Sigmoid colon (tissue), 7 donors: ENCODE measurements around the gene HTATIP2. TPM values are rescaled to one million over a fixed set of nuclear protein-coding genes. Genes with fewer than 3 reads are reported as not detected.
A peak's percentile ranks its signal among the peaks of the same experiment; 100 is the strongest.
"Not testable (repeated sequence)": the region's sequence is repeated elsewhere in the genome, so short reads cannot be mapped to it uniquely, and the experiment has no call there.

Experiments used
- DNase-seq: peaks from one replicate; pipeline ENCODE4 v3.0.0-alpha.2; 2019
- H3K27ac ChIP-seq, 4 donors: fragments of 200-600 bp; sonication (generic); one replicate each; pipeline ENCODE4 v1.5.1; 2016 to 2019; ENCODE audit warnings: mild to moderate bottlenecking in 1 of 4
- H3K27me3 ChIP-seq, 3 donors: fragments of 200-600 bp; sonication (generic); one replicate each; pipeline ENCODE4 v1.5.1; 2019; ENCODE audit warnings: mild to moderate bottlenecking in 1 of 3
- H3K36me3 ChIP-seq, 4 donors: fragments of 200-600 bp; sonication (generic); one replicate each; pipeline ENCODE4 v1.5.1; 2016 to 2019
- H3K4me1 ChIP-seq, 4 donors: fragments of 200-600 bp; sonication (generic); one replicate each; pipeline ENCODE4 v1.5.1; 2017 to 2019
- H3K4me3 ChIP-seq, 4 donors: fragments of 200-600 bp; sonication (generic); one replicate each; pipeline ENCODE4 v1.5.1; 2017 to 2019; ENCODE audit warnings: mild to moderate bottlenecking in 2 of 4, moderate library complexity in 1 of 4
- H3K9me3 ChIP-seq, 4 donors: fragments of 200-600 bp in 3 of 4; sonication (generic) in 3 of 4; one replicate each; pipeline versions ENCODE4 v1.5.1 to v1.6.1; 2013 to 2019
- EP300 ChIP-seq, 4 donors: sonication (generic); formaldehyde crosslinking; IDR thresholded peaks; one replicate each; pipeline ENCODE4 v1.6.1; 2017; ENCODE audit warnings: antibody characterized with exemption in 4 of 4
- POLR2A ChIP-seq, 2 donors: fragments of 450-650 bp; IDR thresholded peaks; one replicate each; pipeline ENCODE4 v1.6.1; 2016; ENCODE audit warnings: antibody characterized with exemption in 2 of 2, mild to moderate bottlenecking in 2 of 2, moderate library complexity in 2 of 2
- POLR2AphosphoS5 ChIP-seq, 4 donors: sonication (generic); formaldehyde crosslinking; IDR thresholded peaks; one replicate each; pipeline ENCODE4 v1.6.1; 2017; ENCODE audit warnings: antibody characterized with exemption in 4 of 4
- WGBS, 2 donors: extraction: QIAGEN DNeasy Blood & Tissue Kit; methylation state at CpG; one replicate each; pipeline ENCODE4 v1.1.7; 2013; 5-methylcytosine and 5-hydroxymethylcytosine counted together
- intact Hi-C: fragments of 100-400 bp; cut with DNase I; formaldehyde crosslinking; loops from one replicate; pipeline ENCODE4 v1.15.1; 2023
- polyA plus RNA-seq, 3 donors: library from polyadenylated mRNA; stranded (reverse); fragments of 200-250 nt; gene quantifications; one replicate each; pipeline ENCODE4 v1.2.3, GENCODE V29; 2013
- total RNA-seq, 4 donors: library from RNA; depleted of rRNA; stranded (reverse); fragments of >200 nt; gene quantifications; one replicate each; pipeline ENCODE4 v1.1.0, GENCODE V29; 2016
- TF ChIP-seq, protein P1 (sequence below), 4 experiments: fragments of 450-650 bp in 3 of 4; fragments of 200-600 bp in 1 of 4; IDR thresholded peaks; one replicate each; pipeline ENCODE4 v1.5.1; 2016 to 2019; ENCODE audit warnings: antibody characterized with exemption in 4 of 4, mild to moderate bottlenecking in 3 of 4, moderate library complexity in 2 of 4
- donor health status: healthy with polysubstance abuse.
- donor health status: Bipolar disorder and iron deficiency.
- donor health status: healthy.

HTATIP2 gene
- total and polyA plus RNA-seq, 7 donors: 12.2 to 318 (median 58.1) TPM

GRCh38 chr11:20373568-20374209, 10.2 kb downstream of the HTATIP2 start:
- no peak for DNase-seq
- 82 to 84% methylated on average over 3 of the region's 3 CpGs for WGBS, 2 donors

DNA sequence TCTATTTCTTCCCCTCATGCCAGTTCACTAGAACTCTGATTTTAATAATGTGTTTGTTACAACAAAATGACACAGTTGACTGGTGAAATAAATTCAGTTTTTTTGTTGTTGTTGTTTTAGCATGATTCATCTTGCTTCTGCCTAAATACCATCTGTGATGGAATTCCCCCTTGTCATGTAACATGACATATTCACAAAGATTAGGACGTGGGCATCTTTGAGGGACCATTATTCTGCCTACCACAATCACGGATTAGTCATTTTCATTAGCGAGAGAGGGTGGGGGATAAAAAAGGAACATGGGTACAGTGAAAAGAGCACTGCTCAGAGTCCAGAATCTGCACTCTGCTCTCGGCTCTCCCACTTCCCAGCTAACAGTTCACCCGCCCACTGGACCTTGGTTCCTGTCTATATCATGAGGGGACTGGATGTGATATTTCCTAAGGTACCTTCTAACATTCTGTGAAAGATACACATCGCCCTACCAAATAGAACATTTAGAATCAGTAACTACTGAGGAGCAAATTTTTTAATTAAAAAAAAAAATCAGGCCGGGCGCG, 11.3 kb downstream of the HTATIP2 start:
- no peak for TF ChIP-seq EP300 (IDR thresholded peaks at IDR 0.05)
- no peak overlapping the region for H3K4me3 ChIP-seq
- H3K36me3 ChIP-seq: peaks cover 0 to 45% (median 9%) of the 10 kb centered on the region in 4 donors
- no peak for DNase-seq
- H3K27ac ChIP-seq: no peak overlapping the region
- intact Hi-C loops: no loop called here
- no peaks in the 10 kb centered on the region for H3K9me3 ChIP-seq
- no peaks in the 10 kb centered on the region for H3K27me3 ChIP-seq
- 86 to 94% methylated on average over 9 of the region's 9 CpGs for WGBS, 2 donors
- no peaks in the 10 kb centered on the region for H3K4me1 ChIP-seq

More at GRCh38 chr11:20373568-20374209, 10.2 kb downstream of the HTATIP2 start:
- TF ChIP-seq POLR2A (IDR thresholded peaks at IDR 0.05): no peak
- no peak overlapping the region for H3K27ac ChIP-seq
- H3K4me3 ChIP-seq: no peak overlapping the region
- H3K27me3 ChIP-seq: no peaks in the 10 kb centered on the region
- peaks cover 0 to 34% (median 8%) of the 10 kb centered on the region in 4 donors for H3K36me3 ChIP-seq
- intact Hi-C loops: no loop called here
- H3K9me3 ChIP-seq: no peaks in the 10 kb centered on the region
- no peaks in the 10 kb centered on the region for H3K4me1 ChIP-seq

DNA sequence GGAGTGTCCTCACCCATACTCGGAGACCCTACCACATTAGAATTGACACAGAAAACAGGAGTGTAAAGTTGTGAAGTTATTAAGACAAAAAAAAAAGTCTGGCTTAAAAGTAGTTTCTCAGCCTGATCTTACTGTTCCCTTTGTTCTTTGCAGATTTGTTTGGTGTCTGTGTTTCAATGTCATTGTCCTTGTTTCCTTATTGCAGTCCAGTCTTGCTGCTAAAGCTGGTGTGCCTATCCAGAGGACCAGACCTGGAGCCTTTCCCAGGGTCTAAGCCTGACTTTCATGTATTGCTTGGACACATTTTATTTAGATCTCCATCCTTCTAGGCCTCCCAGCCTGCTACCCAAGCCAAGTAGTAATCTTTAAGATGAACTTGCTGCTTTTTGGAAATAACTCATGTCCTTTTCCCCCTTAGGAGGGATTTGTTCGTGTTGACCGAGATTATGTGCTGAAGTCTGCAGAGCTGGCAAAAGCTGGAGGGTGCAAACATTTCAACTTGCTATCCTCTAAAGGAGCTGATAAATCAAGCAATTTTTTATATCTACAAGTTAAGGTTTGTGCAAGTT, 12.7 kb downstream of the HTATIP2 start:
- no peak for DNase-seq
- intact Hi-C loops: no loop called here
- H3K9me3 ChIP-seq: no peaks in the 10 kb centered on the region
- no peak for TF ChIP-seq EP300 (IDR thresholded peaks at IDR 0.05)
- TF ChIP-seq, protein P1, sequence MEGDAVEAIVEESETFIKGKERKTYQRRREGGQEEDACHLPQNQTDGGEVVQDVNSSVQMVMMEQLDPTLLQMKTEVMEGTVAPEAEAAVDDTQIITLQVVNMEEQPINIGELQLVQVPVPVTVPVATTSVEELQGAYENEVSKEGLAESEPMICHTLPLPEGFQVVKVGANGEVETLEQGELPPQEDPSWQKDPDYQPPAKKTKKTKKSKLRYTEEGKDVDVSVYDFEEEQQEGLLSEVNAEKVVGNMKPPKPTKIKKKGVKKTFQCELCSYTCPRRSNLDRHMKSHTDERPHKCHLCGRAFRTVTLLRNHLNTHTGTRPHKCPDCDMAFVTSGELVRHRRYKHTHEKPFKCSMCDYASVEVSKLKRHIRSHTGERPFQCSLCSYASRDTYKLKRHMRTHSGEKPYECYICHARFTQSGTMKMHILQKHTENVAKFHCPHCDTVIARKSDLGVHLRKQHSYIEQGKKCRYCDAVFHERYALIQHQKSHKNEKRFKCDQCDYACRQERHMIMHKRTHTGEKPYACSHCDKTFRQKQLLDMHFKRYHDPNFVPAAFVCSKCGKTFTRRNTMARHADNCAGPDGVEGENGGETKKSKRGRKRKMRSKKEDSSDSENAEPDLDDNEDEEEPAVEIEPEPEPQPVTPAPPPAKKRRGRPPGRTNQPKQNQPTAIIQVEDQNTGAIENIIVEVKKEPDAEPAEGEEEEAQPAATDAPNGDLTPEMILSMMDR (IDR thresholded peaks at IDR 0.05): no peak
- TF ChIP-seq POLR2AphosphoS5 (IDR thresholded peaks at IDR 0.05): no peak
- TF ChIP-seq POLR2A (IDR thresholded peaks at IDR 0.05): no peak
- no peak overlapping the region for H3K4me3 ChIP-seq
- WGBS, 2 donors: 66 to 85% methylated on average over 3 of the region's 3 CpGs
- H3K36me3 ChIP-seq: peaks cover 0 to 46% (median 10%) of the 10 kb centered on the region in 4 donors
- no peak overlapping the region for H3K27ac ChIP-seq
- no peaks in the 10 kb centered on the region for H3K4me1 ChIP-seq
- no peaks in the 10 kb centered on the region for H3K27me3 ChIP-seq

DNA sequence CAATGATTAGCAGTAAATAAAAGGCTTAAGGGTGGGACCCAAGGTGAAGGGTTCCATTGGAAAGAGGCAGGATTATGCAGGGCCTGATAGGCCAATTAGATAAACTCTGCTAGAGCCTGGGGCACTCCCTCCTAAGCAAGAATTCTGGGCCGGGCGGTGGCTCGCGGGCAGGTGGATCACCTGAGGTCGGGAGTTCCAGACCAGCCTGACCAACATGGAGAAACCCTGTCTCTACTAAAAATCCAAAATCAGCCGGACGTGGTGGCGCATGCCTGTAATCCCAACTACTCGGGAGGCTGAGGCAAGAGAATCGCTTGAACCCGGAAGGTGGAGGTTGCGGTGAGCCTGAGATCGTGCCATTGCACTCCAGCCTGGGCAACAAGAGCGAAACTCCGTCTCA, 22.5 kb downstream of the HTATIP2 start:
- WGBS, 2 donors: 84 to 91% methylated on average over 15 of the region's 15 CpGs
- not testable (repeated sequence) for H3K27ac ChIP-seq, H3K9me3 ChIP-seq, DNase-seq, H3K27me3 ChIP-seq, H3K4me3 ChIP-seq
- intact Hi-C loops: loop anchor here (2.0 to 5.0 kb wide), 2 partner anchors 21 to 226 kb away; no protein-coding TSS in a partner anchor
- H3K36me3 ChIP-seq: peaks cover 0 to 39% (median 2%) of the 10 kb centered on the region in 4 donors
- peaks cover 0 to 19% (median 17%) of the 10 kb centered on the region in 4 donors for H3K4me1 ChIP-seq

DNA sequence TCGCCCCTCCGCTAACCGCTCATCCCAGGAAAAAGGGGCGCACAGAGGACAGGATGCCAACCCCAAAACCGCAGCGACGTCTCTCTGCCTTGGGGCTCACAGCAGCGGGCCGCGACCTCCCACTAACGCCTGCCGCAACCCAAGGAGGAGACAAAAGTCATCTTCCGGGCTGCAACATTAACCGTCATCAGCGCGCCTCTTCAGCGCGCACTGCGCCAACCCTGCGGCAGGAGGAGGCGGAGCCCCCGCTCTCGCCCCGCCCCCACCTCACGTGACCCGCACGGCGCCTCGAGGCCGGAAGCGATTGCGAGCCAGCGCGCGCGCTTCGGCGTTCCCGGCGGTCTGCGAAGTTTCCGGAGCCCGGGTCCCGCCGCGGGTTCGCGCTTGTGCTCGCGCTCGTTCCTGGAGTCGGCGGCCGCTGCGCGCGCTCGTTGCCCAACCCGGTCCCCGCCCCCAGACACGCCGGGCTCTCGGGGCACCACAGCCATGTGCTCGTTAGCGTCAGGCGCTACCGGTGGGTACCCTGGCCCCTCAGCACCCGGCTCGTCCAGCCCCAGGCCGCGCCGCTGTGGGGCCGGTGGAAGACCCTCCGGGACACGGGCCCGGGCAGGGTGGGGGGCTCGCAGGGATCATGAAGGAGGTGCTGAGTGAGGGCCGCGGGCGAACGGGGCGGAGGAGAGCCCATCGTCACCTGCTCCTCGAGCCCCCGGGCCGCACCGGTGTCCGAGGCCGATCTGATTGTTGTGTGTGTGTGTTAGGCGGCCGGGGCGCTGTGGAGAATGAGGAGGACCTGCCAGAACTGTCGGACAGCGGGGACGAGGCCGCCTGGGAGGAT, 24.0 kb downstream of the HTATIP2 start, which contains the start of gene PRMT3:
PRMT3 (plus strand) TSS at position 456 of the 835 bp plus-strand sequence; CDS start at position 487, 31 bp downstream.
- Histone ChIP-seq H3K27me3 (no peaks in the 10 kb centered on the region), H3K9me3 (no peaks in the 10 kb centered on the region), H3K4me1 (peaks cover 0 to 19% (median 17%) of the 10 kb centered on the region in 4 donors), H3K4me3 (peak within 1 kb of the TSS; percentile 63 to 92 (median 80)), H3K36me3 (peaks cover 0 to 36% (median under 1%) of the 10 kb centered on the region in 4 donors), H3K27ac (peak within 1 kb of the TSS; percentile 86 to 94 (median 90))
- intact Hi-C loops: loop anchor here (2.0 to 5.0 kb wide), 2 partner anchors 23 to 225 kb away; no protein-coding TSS in a partner anchor
- 1% methylated on average over 96 of the region's 96 CpGs for WGBS, 2 donors
- TF ChIP-seq POLR2AphosphoS5 (IDR thresholded peaks at IDR 0.05) (peak; percentile 88 to 92 (median 90)), POLR2A (IDR thresholded peaks at IDR 0.05) (peak; percentile 61 to 74), EP300 (IDR thresholded peaks at IDR 0.05) (peak in 1 of 4 donors; percentile 50)
- TF ChIP-seq, protein P1 (IDR thresholded peaks at IDR 0.05): peak; percentile 25 to 99 (median 98)
- DNase-seq: peak; percentile 97
